SK-N-SH treated with all-trans-retinoic acid at 6 μM for 48 hours (cell line): ENCODE measurements around the gene TIMP2.
"Not testable (repeated sequence)": the region's sequence is repeated elsewhere in the genome, so short reads cannot be mapped to it uniquely, and the experiment has no call there.

Experiments
- ATAC-seq: fragments of 200-7000 bp; cut with Tn5 transposase; 3 replicates; pipeline ENCODE4 v1.9.1; 2020; ENCODE audit warnings: mild to moderate bottlenecking, moderate library complexity
- ARNTL ChIP-seq: fragments of 450-650 bp; formaldehyde crosslinking; IDR thresholded peaks from 2 replicates; pipeline ENCODE4 v1.5.0; 2020; ENCODE audit warnings: low read depth, mild to moderate bottlenecking, moderate library complexity, borderline replicate concordance
- CSDC2 ChIP-seq: fragments of 250-450 bp; sonication (Bioruptor Pico); IDR thresholded peaks from 2 replicates; pipeline ENCODE4 v1.5.0; 2020; ENCODE audit warnings: mild to moderate bottlenecking, moderate library complexity
- ESRRG ChIP-seq: fragments of 250-450 bp; sonication (Bioruptor Pico); IDR thresholded peaks from 2 replicates; pipeline ENCODE4 v1.6.1; 2021; ENCODE audit warnings: mild to moderate bottlenecking
- ISL1 ChIP-seq: fragments of 250-450 bp; sonication (Bioruptor Pico); IDR thresholded peaks from 2 replicates; pipeline ENCODE4 v2.1.2; 2022; ENCODE audit warnings: mild to moderate bottlenecking, moderate library complexity
- OSR1 ChIP-seq: fragments of 250-450 bp; sonication (Bioruptor Pico); IDR thresholded peaks from 2 replicates; pipeline ENCODE4 v1.8.0; 2022; ENCODE audit warnings: moderate library complexity, mild to moderate bottlenecking, inconsistent platforms
- PPARA ChIP-seq: fragments of 250-450 bp; sonication (Bioruptor Pico); IDR thresholded peaks from 2 replicates; pipeline ENCODE4 v1.5.0; 2020; ENCODE audit warnings: mild to moderate bottlenecking, borderline replicate concordance
- RARB ChIP-seq: fragments of 250-450 bp; sonication (Bioruptor Pico); IDR thresholded peaks from 2 replicates; pipeline ENCODE4 v1.8.0; 2021; ENCODE audit warnings: mild to moderate bottlenecking, moderate library complexity
- SNAI2 ChIP-seq: fragments of 250-450 bp; sonication (Bioruptor Pico); IDR thresholded peaks from 2 replicates; pipeline ENCODE4 v1.5.0; 2020; ENCODE audit warnings: mild to moderate bottlenecking, moderate library complexity
- TCF4 ChIP-seq: fragments of 250-450 bp; sonication (Bioruptor Pico); IDR thresholded peaks from 2 replicates; pipeline ENCODE4 v1.8.0; 2021; ENCODE audit warnings: mild to moderate bottlenecking, moderate library complexity, borderline replicate concordance
- TOX ChIP-seq: fragments of 250-450 bp; sonication (Bioruptor Pico); IDR thresholded peaks from 2 replicates; pipeline ENCODE4 v1.8.0; 2021; ENCODE audit warnings: mild to moderate bottlenecking, moderate library complexity, borderline replicate concordance
- ZC3H10 ChIP-seq: fragments of 250-450 bp; sonication (Bioruptor Pico); IDR thresholded peaks from 2 replicates; pipeline ENCODE4 v1.5.1; 2021; ENCODE audit warnings: mild to moderate bottlenecking, moderate library complexity
- ZFP3 ChIP-seq: fragments of 250-450 bp; sonication (Bioruptor Pico); IDR thresholded peaks from 2 replicates; pipeline ENCODE4 v1.5.0; 2020; ENCODE audit warnings: mild to moderate bottlenecking, moderate library complexity
- ZFP30 ChIP-seq: fragments of 450-650 bp; formaldehyde crosslinking; IDR thresholded peaks from 2 replicates; pipeline ENCODE4 v1.5.0; 2022; ENCODE audit warnings: mild to moderate bottlenecking, moderate library complexity
- ZNF565 ChIP-seq: fragments of 450-650 bp; formaldehyde crosslinking; conservative IDR thresholded peaks from 2 replicates; pipeline ENCODE4 v1.5.0; 2020; ENCODE audit warnings: low read depth, mild to moderate bottlenecking, moderate library complexity
- ZNF70 ChIP-seq: fragments of 450-650 bp; formaldehyde crosslinking; IDR thresholded peaks from 2 replicates; pipeline ENCODE4 v1.5.0; 2020; ENCODE audit warnings: mild to moderate bottlenecking, moderate library complexity
- TF ChIP-seq, protein P1 (sequence below): fragments of 250-450 bp; sonication (Bioruptor Pico); IDR thresholded peaks from 2 replicates; pipeline ENCODE4 v1.8.0; 2020; ENCODE audit warnings: mild to moderate bottlenecking, moderate library complexity, borderline replicate concordance
- TF ChIP-seq, protein P2 (sequence below): fragments of 250-450 bp; sonication (Bioruptor Pico); IDR thresholded peaks from 2 replicates; pipeline ENCODE4 v1.5.0; 2020; ENCODE audit warnings: mild to moderate bottlenecking, moderate library complexity

TIMP2 gene

DNA sequence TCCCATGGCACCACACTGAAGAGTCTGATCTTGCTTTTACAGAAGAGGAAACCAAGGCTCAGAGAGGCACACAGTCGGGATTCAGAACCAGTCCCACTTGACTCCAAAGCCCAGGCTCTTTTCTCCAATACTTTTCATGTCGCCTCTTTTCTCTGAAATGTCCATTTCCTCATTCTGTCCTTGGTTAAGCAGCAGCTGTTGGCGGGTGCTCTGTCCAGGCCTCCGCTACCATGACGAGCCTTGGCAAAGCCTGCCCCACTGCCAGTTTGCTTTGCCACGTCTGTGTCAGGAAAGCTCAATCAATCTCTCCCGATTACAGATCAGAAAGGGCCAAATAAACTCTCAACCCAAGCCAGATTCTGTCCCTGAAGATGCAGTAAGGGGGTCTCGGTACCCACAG lies 13.1 kb downstream of the TIMP2 start:
- TF ChIP-seq TOX (CRISPR knock-in tag) = no peak
- no peak for TF ChIP-seq ZC3H10
- TF ChIP-seq, protein P1, sequence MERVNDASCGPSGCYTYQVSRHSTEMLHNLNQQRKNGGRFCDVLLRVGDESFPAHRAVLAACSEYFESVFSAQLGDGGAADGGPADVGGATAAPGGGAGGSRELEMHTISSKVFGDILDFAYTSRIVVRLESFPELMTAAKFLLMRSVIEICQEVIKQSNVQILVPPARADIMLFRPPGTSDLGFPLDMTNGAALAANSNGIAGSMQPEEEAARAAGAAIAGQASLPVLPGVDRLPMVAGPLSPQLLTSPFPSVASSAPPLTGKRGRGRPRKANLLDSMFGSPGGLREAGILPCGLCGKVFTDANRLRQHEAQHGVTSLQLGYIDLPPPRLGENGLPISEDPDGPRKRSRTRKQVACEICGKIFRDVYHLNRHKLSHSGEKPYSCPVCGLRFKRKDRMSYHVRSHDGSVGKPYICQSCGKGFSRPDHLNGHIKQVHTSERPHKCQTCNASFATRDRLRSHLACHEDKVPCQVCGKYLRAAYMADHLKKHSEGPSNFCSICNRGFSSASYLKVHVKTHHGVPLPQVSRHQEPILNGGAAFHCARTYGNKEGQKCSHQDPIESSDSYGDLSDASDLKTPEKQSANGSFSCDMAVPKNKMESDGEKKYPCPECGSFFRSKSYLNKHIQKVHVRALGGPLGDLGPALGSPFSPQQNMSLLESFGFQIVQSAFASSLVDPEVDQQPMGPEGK (CRISPR knock-in tag) = no peak
- TF ChIP-seq PPARA (CRISPR knock-in tag) = no peak
- no peak for TF ChIP-seq ISL1 (CRISPR knock-in tag)
- TF ChIP-seq TCF4 (CRISPR knock-in tag) = no peak
- no peak for TF ChIP-seq ZFP3 (CRISPR knock-in tag)
- TF ChIP-seq, protein P2, sequence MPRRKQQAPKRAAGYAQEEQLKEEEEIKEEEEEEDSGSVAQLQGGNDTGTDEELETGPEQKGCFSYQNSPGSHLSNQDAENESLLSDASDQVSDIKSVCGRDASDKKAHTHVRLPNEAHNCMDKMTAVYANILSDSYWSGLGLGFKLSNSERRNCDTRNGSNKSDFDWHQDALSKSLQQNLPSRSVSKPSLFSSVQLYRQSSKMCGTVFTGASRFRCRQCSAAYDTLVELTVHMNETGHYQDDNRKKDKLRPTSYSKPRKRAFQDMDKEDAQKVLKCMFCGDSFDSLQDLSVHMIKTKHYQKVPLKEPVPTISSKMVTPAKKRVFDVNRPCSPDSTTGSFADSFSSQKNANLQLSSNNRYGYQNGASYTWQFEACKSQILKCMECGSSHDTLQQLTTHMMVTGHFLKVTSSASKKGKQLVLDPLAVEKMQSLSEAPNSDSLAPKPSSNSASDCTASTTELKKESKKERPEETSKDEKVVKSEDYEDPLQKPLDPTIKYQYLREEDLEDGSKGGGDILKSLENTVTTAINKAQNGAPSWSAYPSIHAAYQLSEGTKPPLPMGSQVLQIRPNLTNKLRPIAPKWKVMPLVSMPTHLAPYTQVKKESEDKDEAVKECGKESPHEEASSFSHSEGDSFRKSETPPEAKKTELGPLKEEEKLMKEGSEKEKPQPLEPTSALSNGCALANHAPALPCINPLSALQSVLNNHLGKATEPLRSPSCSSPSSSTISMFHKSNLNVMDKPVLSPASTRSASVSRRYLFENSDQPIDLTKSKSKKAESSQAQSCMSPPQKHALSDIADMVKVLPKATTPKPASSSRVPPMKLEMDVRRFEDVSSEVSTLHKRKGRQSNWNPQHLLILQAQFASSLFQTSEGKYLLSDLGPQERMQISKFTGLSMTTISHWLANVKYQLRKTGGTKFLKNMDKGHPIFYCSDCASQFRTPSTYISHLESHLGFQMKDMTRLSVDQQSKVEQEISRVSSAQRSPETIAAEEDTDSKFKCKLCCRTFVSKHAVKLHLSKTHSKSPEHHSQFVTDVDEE (CRISPR knock-in tag) = no peak
- no peak for TF ChIP-seq RARB (CRISPR knock-in tag)
- TF ChIP-seq, all 23 proteins: peak for 0
- no peak for ATAC-seq

DNA sequence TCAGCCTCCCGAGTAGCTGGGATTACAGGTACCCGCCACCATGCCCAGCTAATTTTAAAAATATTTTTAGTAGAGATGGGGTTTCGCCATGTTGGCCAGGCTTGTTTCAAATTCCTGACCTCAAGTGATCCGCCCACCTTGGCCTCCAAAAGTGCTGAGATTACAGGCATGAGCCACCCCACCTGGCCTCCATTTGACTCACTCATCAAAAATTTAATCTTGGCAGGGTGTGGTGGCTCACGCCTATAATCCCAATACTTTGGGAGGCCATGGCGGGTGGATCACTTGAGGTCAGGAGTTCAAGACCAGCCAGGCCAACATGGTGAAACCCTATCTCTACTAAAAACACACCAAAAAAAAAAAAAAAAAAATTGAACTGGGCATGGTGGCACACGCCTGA lies 13.6 kb downstream of the TIMP2 start:
- not testable (repeated sequence) for ATAC-seq

DNA sequence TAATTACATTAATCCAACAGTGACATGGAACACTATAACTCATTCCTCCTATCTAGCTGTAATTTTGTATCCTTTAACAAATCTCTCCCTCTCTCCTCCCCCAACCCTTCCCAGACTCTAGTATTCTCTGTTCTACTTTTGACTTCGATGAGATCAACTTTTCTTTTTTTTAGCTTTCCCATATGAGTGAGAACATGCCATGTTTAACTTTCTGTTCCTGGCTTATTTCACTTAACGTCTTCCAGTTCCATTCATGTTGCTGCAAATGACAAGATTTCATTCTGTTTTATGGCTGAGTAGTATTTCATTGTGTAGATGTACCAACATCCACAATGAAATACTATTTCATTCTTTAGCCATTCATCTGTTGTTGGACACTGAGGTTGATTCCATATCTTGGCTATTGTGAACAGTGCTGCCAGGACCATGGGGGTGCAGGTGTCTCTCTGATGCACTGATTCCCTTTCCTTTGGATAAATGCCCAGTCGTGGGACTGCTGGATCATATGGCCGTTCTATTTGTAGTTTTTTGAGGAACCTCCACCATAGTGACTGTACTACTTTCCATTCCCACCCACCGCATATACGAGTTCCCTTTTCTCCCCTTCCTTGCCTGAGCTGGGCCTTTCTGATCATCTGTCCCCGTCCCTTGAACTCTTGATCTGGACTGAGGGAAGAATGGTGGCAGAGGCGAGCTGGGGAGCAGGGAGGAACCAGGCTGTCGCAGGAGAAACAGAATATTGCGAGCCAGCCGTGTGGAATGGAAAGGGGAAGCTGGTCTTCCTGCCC lies 14.5 kb downstream of the TIMP2 start:
- TF ChIP-seq ZFP30 (CRISPR knock-in tag) = no peak
- no peak for TF ChIP-seq ZNF565 (CRISPR knock-in tag)
- no peak for TF ChIP-seq ESRRG (CRISPR knock-in tag)
- TF ChIP-seq TCF4 (CRISPR knock-in tag) = no peak
- no peak for TF ChIP-seq TOX (CRISPR knock-in tag)
- TF ChIP-seq, protein P1 (CRISPR knock-in tag) = no peak
- TF ChIP-seq ARNTL (CRISPR knock-in tag) = no peak
- TF ChIP-seq PPARA (CRISPR knock-in tag) = no peak
- no peak for TF ChIP-seq ZFP3 (CRISPR knock-in tag)
- no peak for TF ChIP-seq CSDC2
- TF ChIP-seq RARB (CRISPR knock-in tag) = no peak
- no peak for ATAC-seq

DNA sequence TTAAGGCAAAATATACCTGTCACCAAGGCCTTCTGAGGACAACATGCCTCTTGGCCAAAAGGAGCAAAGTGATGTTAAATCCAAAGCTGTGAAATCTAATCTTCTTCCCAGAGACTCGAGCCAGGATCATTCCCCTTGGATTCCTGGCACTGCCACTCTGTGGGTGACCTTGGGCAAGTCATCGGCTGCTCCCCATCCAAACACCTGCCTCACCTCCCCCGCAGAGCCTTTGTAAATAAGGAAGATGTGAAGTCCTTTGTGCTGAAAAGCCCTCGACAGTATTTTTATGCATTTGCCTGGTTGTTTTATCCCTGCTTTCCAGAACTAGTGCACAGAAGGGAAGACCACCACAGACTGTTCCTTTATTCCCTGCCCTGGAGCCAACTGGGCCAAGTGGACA lies 16.8 kb downstream of the TIMP2 start:
- TF ChIP-seq OSR1 (CRISPR knock-in tag) = no peak
- no peak for ATAC-seq

DNA sequence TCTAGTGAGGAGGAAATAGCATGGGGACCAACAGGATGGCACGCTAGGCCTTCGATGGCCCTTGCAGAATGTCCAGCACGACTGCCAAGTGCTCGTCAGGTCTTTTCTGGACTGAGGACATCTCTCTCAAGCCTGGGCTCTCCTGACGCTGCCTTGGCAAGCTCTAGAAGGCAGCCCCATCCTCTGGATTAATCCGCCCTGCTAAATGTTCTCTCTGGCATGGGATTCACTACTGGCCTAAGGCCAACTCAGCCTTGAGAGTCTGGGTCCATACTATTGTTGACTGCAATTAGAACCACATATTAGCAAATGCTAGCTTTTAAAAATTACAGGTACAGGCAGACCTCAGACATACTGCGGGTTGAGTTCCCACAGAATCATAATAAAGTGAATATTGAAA lies 19.6 kb downstream of the TIMP2 start:
- ATAC-seq = no peak
- no peak for TF ChIP-seq ZFP3 (CRISPR knock-in tag)
- no peak for TF ChIP-seq ZFP30 (CRISPR knock-in tag)
- TF ChIP-seq ISL1 (CRISPR knock-in tag) = no peak
- no peak for TF ChIP-seq ARNTL (CRISPR knock-in tag)
- TF ChIP-seq SNAI2 (CRISPR knock-in tag) = no peak
- no peak for TF ChIP-seq ZNF70
- TF ChIP-seq PPARA (CRISPR knock-in tag) = no peak
- no peak for TF ChIP-seq OSR1 (CRISPR knock-in tag)
- no peak for TF ChIP-seq TOX (CRISPR knock-in tag)
- TF ChIP-seq CSDC2 = no peak
- no peak for TF ChIP-seq ZC3H10
